GM19193 (cell line): ENCODE measurements around the gene CADPS2.

Source experiments
- POLR2A ChIP-seq: IDR thresholded peaks from 4 replicates; pipeline ENCODE4 v1.6.1; 2011; ENCODE audit not compliant: insufficient read depth, insufficient read length; ENCODE audit errors: extremely low read depth

CADPS2 gene

GRCh38 chr7:122595885-122596284 lies 290.4 kb downstream of the CADPS2 start:
- TF ChIP-seq POLR2A, result no peak

GRCh38 chr7:122588621-122589020 lies 297.6 kb downstream of the CADPS2 start:
- no peak for TF ChIP-seq POLR2A

GRCh38 chr7:122584676-122585251 lies 301.5 kb downstream of the CADPS2 start:
- TF ChIP-seq POLR2A, result no peak

GRCh38 chr7:122578350-122578749 lies 307.9 kb downstream of the CADPS2 start:
- no peak for TF ChIP-seq POLR2A

GRCh38 chr7:122577449-122578003 lies 308.7 kb downstream of the CADPS2 start:
- no peak for TF ChIP-seq POLR2A

GRCh38 chr7:122572706-122573105 lies 313.6 kb downstream of the CADPS2 start:
- TF ChIP-seq POLR2A, result no peak

- no peak for TF ChIP-seq POLR2A
These were observed 324.9 kb downstream of the CADPS2 start for GRCh38 chr7:122561326-122561725.

GRCh38 chr7:122556873-122557542 lies 329.3 kb downstream of the CADPS2 start:
- TF ChIP-seq POLR2A, result no peak

GRCh38 chr7:122556219-122556618 lies 330.0 kb downstream of the CADPS2 start:
- no peak for TF ChIP-seq POLR2A

GRCh38 chr7:122553761-122554160 lies 332.5 kb downstream of the CADPS2 start:
- no peak for TF ChIP-seq POLR2A

GRCh38 chr7:122552769-122553168 lies 333.5 kb downstream of the CADPS2 start:
- no peak for TF ChIP-seq POLR2A

GRCh38 chr7:122550545-122550944 lies 335.7 kb downstream of the CADPS2 start:
- no peak for TF ChIP-seq POLR2A

GRCh38 chr7:122549578-122549977 lies 336.7 kb downstream of the CADPS2 start:
- TF ChIP-seq POLR2A, result no peak

- no peak for TF ChIP-seq POLR2A
These were observed 339.8 kb downstream of the CADPS2 start for GRCh38 chr7:122546496-122546895.

- TF ChIP-seq POLR2A, result no peak
These were observed 341.8 kb downstream of the CADPS2 start for GRCh38 chr7:122544463-122544862.

GRCh38 chr7:122543891-122544290 lies 342.4 kb downstream of the CADPS2 start:
- TF ChIP-seq POLR2A, result no peak
